Pancreas (tissue), 10 donors: ENCODE results near the gene RBMX. TPM values are rescaled to one million over a fixed set of nuclear protein-coding genes. Genes with fewer than 3 reads are reported as not detected.

Source experiments
- ATAC-seq, 4 donors: fragments of 200-7000 bp; cut with Tn5 transposase; one replicate each; pipeline versions ENCODE4 v1.8.0 to v1.9.1; 2020; ENCODE audit warnings: mild to moderate bottlenecking in 4 of 4, moderate library complexity in 4 of 4
- DNase-seq, 6 donors: peaks; one replicate each; pipeline ENCODE4 v3.0.0-alpha.2; 2020
- FAIRE-seq: peaks from 2 replicates; lab custom pipeline; 2012; peaks lifted over from hg19 to GRCh38; lab: Jason Lieb, UNC
- H3K27ac ChIP-seq, 4 donors: fragments of 200-600 bp; sonication (generic); 1 replicate in 3 of 4; 2 replicates in 1 of 4; pipeline versions ENCODE4 v1.5.0 to v1.8.0; 2020
- H3K27me3 ChIP-seq, 4 donors: fragments of 200-600 bp; one replicate each; pipeline ENCODE4 v1.8.0; 2021
- H3K36me3 ChIP-seq, 3 donors: fragments of 200-600 bp; sonication (generic) in 1 of 3; one replicate each; pipeline versions ENCODE4 v1.5.0 to v1.8.0; 2020 to 2021
- H3K4me1 ChIP-seq, 3 donors: fragments of 200-600 bp; one replicate each; pipeline ENCODE4 v1.8.0; 2021
- H3K4me3 ChIP-seq, 4 donors: fragments of 200-600 bp; sonication (generic) in 2 of 4; one replicate each; pipeline versions ENCODE4 v1.5.0 to v1.8.0; 2020 to 2021
- H3K9me3 ChIP-seq, 4 donors: fragments of 200-600 bp; one replicate each; pipeline ENCODE4 v1.8.0; 2021
- CTCF ChIP-seq, 4 donors: fragments of 200-600 bp; sonication (generic) in 3 of 4; IDR thresholded peaks; one replicate each; pipeline versions ENCODE4 v1.5.0 to v1.8.0; 2021; ENCODE audit warnings: antibody characterized with exemption in 4 of 4
- WGBS, 2 donors: extraction: QIAGEN DNeasy Blood & Tissue Kit; methylation state at CpG; one replicate each; pipeline ENCODE4 v1.1.7; 2013; 5-methylcytosine and 5-hydroxymethylcytosine counted together
- intact Hi-C, 3 donors: fragments of 100-400 bp; cut with DNase I; formaldehyde crosslinking; loops; one replicate each; pipeline versions ENCODE4 v1.11.1 to v1.14.2; 2022
- polyA plus RNA-seq, 2 donors: library from polyadenylated mRNA; stranded (reverse); fragments of 200-250 nt; gene quantifications; one replicate each; pipeline ENCODE4 v1.2.3, GENCODE V29; 2013
- total RNA-seq, 6 donors: library from RNA; stranded (reverse); fragmentation: NEBNext Ultra II Directional in 4 of 6; extraction: Animal tissue kit (Norgen Biotek cat#: 25700) in 4 of 6; gene quantifications; one replicate each; pipeline versions ENCODE4 v1.2.1 to v1.2.4, GENCODE V29; 2021 to 2023
- donor health status: healthy with polysubstance abuse.
- donor health status: DM: no; HTN: no; CAD: no; lungs with moderate emphysema.
- donor health status: DM: no; HTN: no; CAD: no.
- donor health status: control.
- donor health status: control.
- donor health status: Bipolar disorder and iron deficiency.
- donor health status: DM: yes; HTN: yes; CAD: no.
- donor health status: DM: no; HTN: no; CAD: no.
- donor health status: DM: no; HTN: no; CAD: no.
- donor health status: DM: yes; HTN: yes; CAD: no.

RBMX gene
- total and polyA plus RNA-seq, 8 donors = 45.3 to 129 (median 81.8) TPM

GRCh38 chrX:136910565-136911035 lies 30.1 kb upstream of the RBMX start:
- no peak for TF ChIP-seq CTCF (IDR thresholded peaks at IDR 0.05)
- WGBS, 2 donors = 6 to 35% methylated on average over 4 of the region's 4 CpGs
- FAIRE-seq (peak; percentile 23), DNase-seq (no peak), ATAC-seq (no peak)
- Histone ChIP-seq H3K36me3 (no peaks in the 10 kb centered on the region), H3K27me3 (no peaks in the 10 kb centered on the region), H3K4me1 (no peaks in the 10 kb centered on the region), H3K4me3 (peak overlapping the region in 2 of 4 donors; percentile 47 to 63), H3K9me3 (no peaks in the 10 kb centered on the region), H3K27ac (peak overlapping the region in 1 of 4 donors; percentile 79)
- intact Hi-C loops = no loop called here

DNA sequence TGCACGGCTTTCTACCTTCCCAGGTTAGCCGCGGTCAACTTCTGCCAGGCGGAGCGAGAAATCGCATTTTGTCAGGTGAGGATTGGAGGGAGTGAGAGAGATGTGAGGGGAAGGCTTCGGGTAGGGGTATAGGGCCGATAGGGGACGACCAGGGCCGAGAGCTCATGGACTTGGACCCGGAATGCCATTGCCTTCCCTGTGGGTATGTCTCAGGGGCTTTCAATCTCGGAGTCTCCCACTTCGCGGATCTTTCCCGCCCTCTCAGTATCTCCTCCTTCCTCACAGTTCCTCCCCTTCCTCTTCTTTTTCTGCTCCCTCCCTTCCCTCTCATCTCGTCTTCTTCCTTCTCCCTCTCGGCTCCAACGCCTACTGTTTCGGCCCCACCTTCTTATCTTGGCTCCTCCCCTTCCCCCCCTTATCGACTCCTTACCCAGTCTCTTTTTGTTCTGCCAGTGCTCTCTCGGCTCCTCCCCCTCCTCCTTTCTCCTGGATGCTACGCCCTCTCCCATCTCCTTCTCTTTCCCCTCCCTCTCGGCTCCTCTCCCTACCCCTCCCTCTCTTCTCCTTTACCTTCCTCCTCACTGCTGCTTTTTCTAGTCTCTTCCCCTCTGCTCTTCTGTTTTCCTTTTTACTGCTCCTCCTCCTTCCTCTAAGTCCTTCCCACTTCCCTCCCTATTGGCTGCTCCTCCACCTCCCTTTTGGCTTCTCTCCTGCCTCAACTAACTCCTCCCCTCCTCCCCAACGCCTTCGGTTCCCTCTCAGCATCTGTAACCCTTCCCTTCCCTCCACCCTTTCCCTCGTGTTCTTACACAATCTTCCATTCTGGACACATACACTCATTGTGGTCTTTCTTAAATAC lies 29.4 kb upstream of the RBMX start:
- intact Hi-C loops = no loop called here
- FAIRE-seq (peak; percentile 90), ATAC-seq (peak; percentile 80 to 92 (median 87)), DNase-seq (peak in 4 of 6 donors; percentile 54 to 84 (median 69))
- H3K4me3 ChIP-seq = peak overlapping the region; percentile 29 to 63 (median 45)
- no peaks in the 10 kb centered on the region for H3K4me1 ChIP-seq
- no peak for TF ChIP-seq CTCF (IDR thresholded peaks at IDR 0.05)
- H3K27ac ChIP-seq = peak overlapping the region; percentile 48 to 79 (median 71)
- no peaks in the 10 kb centered on the region for H3K36me3 ChIP-seq
- H3K9me3 ChIP-seq = no peaks in the 10 kb centered on the region
- WGBS, 2 donors = 1 to 24% methylated on average over 26 of the region's 26 CpGs
- no peaks in the 10 kb centered on the region for H3K27me3 ChIP-seq

- DNase-seq = peak; percentile 64 to 84 (median 76)
- FAIRE-seq = no peak
- Histone ChIP-seq H3K27me3 (no peaks in the 10 kb centered on the region), H3K4me3 (peak overlapping the region; percentile 29 to 63 (median 45)), H3K9me3 (no peaks in the 10 kb centered on the region), H3K4me1 (no peaks in the 10 kb centered on the region), H3K36me3 (no peaks in the 10 kb centered on the region), H3K27ac (peak overlapping the region; percentile 48 to 79 (median 71))
- peak; percentile 88 to 96 (median 91) for ATAC-seq
- TF ChIP-seq CTCF (IDR thresholded peaks at IDR 0.05) = no peak
- intact Hi-C loops = no loop called here
- WGBS, 2 donors = 0 to 21% methylated on average over 46 to 47 of the region's 47 CpGs
Measured at GRCh38 chrX:136909119-136909705, 28.7 kb upstream of the RBMX start.

DNA sequence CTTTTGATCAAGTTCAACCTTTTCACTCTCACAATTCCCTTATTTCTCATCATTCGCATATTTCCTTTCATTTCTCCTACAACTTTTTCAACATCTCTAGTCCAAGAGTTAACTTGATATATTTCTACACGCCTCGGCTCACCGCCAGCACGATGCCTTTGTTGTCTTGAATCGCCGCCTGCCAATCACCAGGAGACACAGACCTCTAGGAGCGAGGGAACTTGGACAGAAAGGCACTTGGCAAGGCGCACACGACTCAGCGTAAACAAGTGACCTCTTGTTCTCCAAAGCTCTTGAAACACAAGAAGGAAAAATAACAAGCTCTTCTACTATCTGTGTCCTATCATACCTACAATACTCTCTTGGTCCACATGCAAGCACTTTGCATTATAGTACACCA lies 27.1 kb upstream of the RBMX start:
- TF ChIP-seq CTCF (IDR thresholded peaks at IDR 0.05) = no peak
- DNase-seq (no peak), ATAC-seq (no peak), FAIRE-seq (no peak)
- Histone ChIP-seq H3K27ac (no peak overlapping the region), H3K4me1 (no peaks in the 10 kb centered on the region), H3K27me3 (no peaks in the 10 kb centered on the region), H3K9me3 (no peaks in the 10 kb centered on the region), H3K4me3 (no peak overlapping the region), H3K36me3 (no peaks in the 10 kb centered on the region)
- 62 to 68% methylated on average over 11 of the region's 11 CpGs for whole genome bisulfite sequencing, 2 donors
- intact Hi-C loops = no loop called here
